H9 (cell line): ENCODE measurements around the gene MIA3. TPM values are rescaled to one million over a fixed set of nuclear protein-coding genes. Genes with fewer than 3 reads are reported as not detected.

Experiments used
- DNase-seq: peaks from one replicate; pipeline ENCODE4 v3.0.0-alpha.2; 2017
- H2AFZ ChIP-seq: one replicate; pipeline ENCODE4 v1.6.1; 2013; ENCODE audit warnings: mild to moderate bottlenecking, low read length, control low read depth, moderate library complexity
- H2AK5ac ChIP-seq: 2 replicates; pipeline ENCODE4 v1.6.1; 2013; ENCODE audit warnings: low read length, control low read depth, mixed read lengths; ENCODE audit not compliant: insufficient read length
- H2BK120ac ChIP-seq: one replicate; pipeline ENCODE4 v1.6.1; 2013; ENCODE audit warnings: low read depth, mild to moderate bottlenecking, low read length, control low read depth, inconsistent platforms; ENCODE audit not compliant: poor library complexity, severe bottlenecking
- H2BK12ac ChIP-seq: 2 replicates; pipeline ENCODE4 v1.6.1; 2013; ENCODE audit warnings: low read length, control low read depth, mixed read lengths, low read depth; ENCODE audit not compliant: insufficient read length
- H2BK15ac ChIP-seq: 2 replicates; pipeline ENCODE4 v1.6.1; 2013; ENCODE audit warnings: low read depth, low read length, control low read depth
- H2BK20ac ChIP-seq: one replicate; pipeline ENCODE4 v1.6.1; 2013; ENCODE audit warnings: low read depth, mild to moderate bottlenecking, low read length, control low read depth, inconsistent platforms; ENCODE audit not compliant: poor library complexity, severe bottlenecking
- H2BK5ac ChIP-seq: 2 replicates; pipeline ENCODE4 v1.6.1; 2013; ENCODE audit warnings: low read length, control low read depth, mixed read lengths; ENCODE audit not compliant: insufficient read length
- H3K14ac ChIP-seq: 2 replicates; pipeline ENCODE4 v1.6.1; 2013; ENCODE audit warnings: low read length, control low read depth; ENCODE audit not compliant: insufficient read depth
- H3K18ac ChIP-seq: 2 replicates; pipeline ENCODE4 v1.6.1; 2013; ENCODE audit warnings: low read depth, mild to moderate bottlenecking, mixed read lengths, low read length, control low read depth; ENCODE audit not compliant: insufficient read length
- H3K23ac ChIP-seq: 2 replicates; pipeline ENCODE4 v1.6.1; 2013; ENCODE audit warnings: low read length, control low read depth, mixed read lengths, low read depth; ENCODE audit not compliant: insufficient read length
- H3K23me2 ChIP-seq: 2 replicates; pipeline ENCODE4 v1.6.1; 2013; ENCODE audit warnings: low read depth, mild to moderate bottlenecking, mixed read lengths, low read length, control low read depth; ENCODE audit not compliant: insufficient read length, poor library complexity, severe bottlenecking
- H3K27ac ChIP-seq: 2 replicates; pipeline ENCODE4 v1.5.1; 2013; ENCODE audit warnings: low read length, control low read depth, mixed read lengths, low read depth; ENCODE audit not compliant: insufficient read length
- H3K27me3 ChIP-seq: 2 replicates; pipeline ENCODE4 v1.6.1; 2013; ENCODE audit warnings: low read length, control low read depth, inconsistent platforms; ENCODE audit not compliant: insufficient read depth
- H3K4ac ChIP-seq: 2 replicates; pipeline ENCODE4 v1.6.1; 2013; ENCODE audit warnings: low read depth, mild to moderate bottlenecking, control low read depth, inconsistent platforms, low read length, moderate library complexity
- H3K4me1 ChIP-seq: 2 replicates; pipeline ENCODE4 v1.6.1; 2013; ENCODE audit warnings: low read length, control low read depth, inconsistent platforms; ENCODE audit not compliant: insufficient read depth
- H3K4me2 ChIP-seq: 2 replicates; pipeline ENCODE4 v1.6.1; 2013; ENCODE audit warnings: low read length, control low read depth, mixed read lengths; ENCODE audit not compliant: insufficient read length, insufficient read depth
- H3K56ac ChIP-seq: 2 replicates; pipeline ENCODE4 v1.6.1; 2013; ENCODE audit warnings: low read depth, mild to moderate bottlenecking, mixed read lengths, low read length, control low read depth; ENCODE audit not compliant: insufficient read length
- H3K79me1 ChIP-seq: 2 replicates; pipeline ENCODE4 v1.6.1; 2013; ENCODE audit warnings: low read depth, mild to moderate bottlenecking, moderate library complexity, low read length, control low read depth, inconsistent platforms; ENCODE audit not compliant: insufficient read depth, poor library complexity, severe bottlenecking
- H3K79me2 ChIP-seq: 2 replicates; pipeline ENCODE4 v1.6.1; 2013; ENCODE audit warnings: low read length, control low read depth, inconsistent platforms; ENCODE audit not compliant: insufficient read depth
- H3K9ac ChIP-seq: 2 replicates; pipeline ENCODE4 v1.6.1; 2013; ENCODE audit warnings: low read length, control low read depth, mixed read lengths; ENCODE audit not compliant: insufficient read length; ENCODE audit errors: extremely low read depth
- H3K9me3 ChIP-seq: one replicate; pipeline ENCODE4 v1.6.1; 2013; ENCODE audit warnings: low read depth, low read length, inconsistent platforms; ENCODE audit not compliant: control insufficient read depth
- H3T11ph ChIP-seq: one replicate; pipeline ENCODE4 v1.6.1; 2013; ENCODE audit warnings: mild to moderate bottlenecking, low read length, control low read depth, inconsistent platforms
- H4K20me1 ChIP-seq: one replicate; pipeline ENCODE4 v1.6.1; 2013; ENCODE audit not compliant: control insufficient read depth, insufficient read length, insufficient read depth
- H4K5ac ChIP-seq: 2 replicates; pipeline ENCODE4 v1.6.1; 2013; ENCODE audit warnings: low read depth, mild to moderate bottlenecking, mixed read lengths, low read length, control low read depth; ENCODE audit not compliant: insufficient read length
- H4K8ac ChIP-seq: replicated peaks from 2 replicates; pipeline ENCODE4 v1.6.1; 2013; ENCODE audit warnings: low read length, control low read depth, mixed read lengths, low read depth; ENCODE audit not compliant: insufficient read length
- H4K91ac ChIP-seq: 2 replicates; pipeline ENCODE4 v1.6.1; 2013; ENCODE audit warnings: low read depth, mild to moderate bottlenecking, moderate library complexity, mixed read lengths, low read length, control low read depth; ENCODE audit not compliant: insufficient read length
- H3K27ac Mint-ChIP-seq, 3 experiments: 2 replicates in 2 of 3; 3 replicates in 1 of 3; pipeline ENCODE4 v1.8.0; 2020 to 2021; ENCODE audit warnings: mixed read lengths in 3 of 3, mild to moderate bottlenecking in 1 of 3, moderate library complexity in 1 of 3
- H3K27me3 Mint-ChIP-seq: 2 replicates; pipeline ENCODE4 v1.8.0; 2021; ENCODE audit warnings: low read depth, mild to moderate bottlenecking, moderate library complexity, mixed read lengths
- H3K36me3 Mint-ChIP-seq, 3 experiments: 2 replicates in 2 of 3; 3 replicates in 1 of 3; pipeline ENCODE4 v1.8.0; 2020 to 2021; ENCODE audit warnings: low read depth in 3 of 3, mixed read lengths in 3 of 3; ENCODE audit not compliant: insufficient read depth in 1 of 3
- H3K4me1 Mint-ChIP-seq, 2 experiments: 2 replicates each; pipeline ENCODE4 v1.8.0; 2020; ENCODE audit warnings: mixed read lengths in 2 of 2
- H3K4me3 Mint-ChIP-seq, 2 experiments: 2 replicates in 1 of 2; 3 replicates in 1 of 2; pipeline ENCODE4 v1.8.0; 2020 to 2021; ENCODE audit warnings: mild to moderate bottlenecking in 2 of 2, mixed read lengths in 2 of 2, moderate library complexity in 1 of 2
- H3K9me3 Mint-ChIP-seq, 2 experiments: 2 replicates in 1 of 2; 3 replicates in 1 of 2; pipeline ENCODE4 v1.8.0; 2020; ENCODE audit warnings: mild to moderate bottlenecking in 2 of 2, mixed read lengths in 2 of 2, moderate library complexity in 1 of 2
- CTCF ChIP-seq: fragments of 200-600 bp; sonication (generic); conservative IDR thresholded peaks from 3 replicates; pipeline ENCODE4 v1.8.0; 2021; ENCODE audit warnings: antibody characterized with exemption, mild to moderate bottlenecking
- WGBS: extraction: QIAGEN DNeasy Blood & Tissue Kit; methylation state at CpG from one replicate; pipeline ENCODE4 v1.1.7; 2013; ENCODE audit warnings: missing lambda C conversion rate, low lambda C conversion rate, mixed read lengths; ENCODE audit not compliant: insufficient read length; ENCODE audit errors: extremely low coverage; 5-methylcytosine and 5-hydroxymethylcytosine counted together
- total RNA-seq: library from RNA; stranded (reverse); gene quantifications from 2 replicates; pipeline ENCODE4 v1.2.1, GENCODE V29; 2021

The MIA3 gene
- total RNA-seq, 1 experiment from 2014 or later: 55.5 TPM

GRCh38 chr1:222702210-222702609, 84.3 kb downstream of the MIA3 start:
- WGBS: no CpG with 5 or more reads among the region's 4 CpGs
- Histone ChIP-seq H3K14ac (no peak overlapping the region), H3K18ac (no peak overlapping the region), H4K8ac (no peak overlapping the region), H4K5ac (no peak overlapping the region), H3K79me1 (peaks cover 3% of the 10 kb centered on the region), H2BK15ac (no peak overlapping the region), H3K79me2 (no peaks in the 10 kb centered on the region; the same call in 1 of the 2 replicates), H2AK5ac (no peak overlapping the region), H4K91ac (no peak overlapping the region), H3K56ac (no peak overlapping the region), H3K23ac (no peak overlapping the region), H2BK120ac (no peak overlapping the region), H3K27me3 (no peaks in the 10 kb centered on the region), H2BK5ac (no peak overlapping the region), H3K4me1 (no peaks in the 10 kb centered on the region), H2AFZ (no peak overlapping the region), H4K20me1 (no peaks in the 10 kb centered on the region), H3K27ac (no peak overlapping the region), H2BK20ac (no peak overlapping the region), H3K23me2 (no peaks in the 10 kb centered on the region), H3K4ac (no peak overlapping the region), H3K9me3 (no peaks in the 10 kb centered on the region), H2BK12ac (no peak overlapping the region), H3T11ph (no peak overlapping the region), H3K9ac (no peak overlapping the region), H3K4me2 (no peak overlapping the region)
- H3K4me1 Mint-ChIP-seq: no peaks in the 10 kb centered on the region
- H3K4me3 Mint-ChIP-seq: no peak overlapping the region
- H3K27me3 Mint-ChIP-seq: no peaks in the 10 kb centered on the region
- no peak for TF ChIP-seq CTCF
- H3K27ac Mint-ChIP-seq: no peak overlapping the region
- peaks cover 8 to 18% of the 10 kb centered on the region in 2 experiments; a peak in 4 of 5 replicates for H3K9me3 Mint-ChIP-seq
- H3K36me3 Mint-ChIP-seq: peaks cover 42 to 67% (median 56%) of the 10 kb centered on the region in 3 experiments
- no peak for DNase-seq
